Measurements from ENCODE around the gene SERPINA10.
"Not testable (repeated sequence)": the region's sequence is repeated elsewhere in the genome, so short reads cannot be mapped to it uniquely, and the experiment has no call there.

Gene SERPINA10

GRCh38 chr14:94282991-94283723, 9.9 kb downstream of the SERPINA10 start:
- Histone ChIP-seq H4K20me1 (ENCODE audit: insufficient read depth, low read length) (no peaks in the 10 kb centered on the region), H3K27ac (ENCODE audit: low read depth, low read length, poor library complexity, severe bottlenecking) (no peak overlapping the region), H3K9me3 (ENCODE audit: low read length) (no peaks in the 10 kb centered on the region), H3K27me3 (ENCODE audit: insufficient read depth, low read length) (no peaks in the 10 kb centered on the region), H3K79me2 (ENCODE audit: insufficient read depth, low read length) (no peaks in the 10 kb centered on the region), H3K9me2 (ENCODE audit: low read depth, low read length) (no peaks in the 10 kb centered on the region), H2AFZ (ENCODE audit: low read length) (no peak overlapping the region), H3K4me1 (ENCODE audit: insufficient read depth, low read length, severe bottlenecking) (no peaks in the 10 kb centered on the region), H3K36me3 (ENCODE audit: insufficient read depth, low read length) (no peaks in the 10 kb centered on the region), H3K4me2 (ENCODE audit: low read length) (no peak overlapping the region), H3K9ac (ENCODE audit: low read length) (no peak overlapping the region), H3K4me3 (ENCODE audit: low read depth, low read length, poor library complexity, severe bottlenecking) (no peak overlapping the region), H3F3A (ENCODE audit: insufficient read depth, low read length) (no peaks in the 10 kb centered on the region)
- TF ChIP-seq, protein P1, sequence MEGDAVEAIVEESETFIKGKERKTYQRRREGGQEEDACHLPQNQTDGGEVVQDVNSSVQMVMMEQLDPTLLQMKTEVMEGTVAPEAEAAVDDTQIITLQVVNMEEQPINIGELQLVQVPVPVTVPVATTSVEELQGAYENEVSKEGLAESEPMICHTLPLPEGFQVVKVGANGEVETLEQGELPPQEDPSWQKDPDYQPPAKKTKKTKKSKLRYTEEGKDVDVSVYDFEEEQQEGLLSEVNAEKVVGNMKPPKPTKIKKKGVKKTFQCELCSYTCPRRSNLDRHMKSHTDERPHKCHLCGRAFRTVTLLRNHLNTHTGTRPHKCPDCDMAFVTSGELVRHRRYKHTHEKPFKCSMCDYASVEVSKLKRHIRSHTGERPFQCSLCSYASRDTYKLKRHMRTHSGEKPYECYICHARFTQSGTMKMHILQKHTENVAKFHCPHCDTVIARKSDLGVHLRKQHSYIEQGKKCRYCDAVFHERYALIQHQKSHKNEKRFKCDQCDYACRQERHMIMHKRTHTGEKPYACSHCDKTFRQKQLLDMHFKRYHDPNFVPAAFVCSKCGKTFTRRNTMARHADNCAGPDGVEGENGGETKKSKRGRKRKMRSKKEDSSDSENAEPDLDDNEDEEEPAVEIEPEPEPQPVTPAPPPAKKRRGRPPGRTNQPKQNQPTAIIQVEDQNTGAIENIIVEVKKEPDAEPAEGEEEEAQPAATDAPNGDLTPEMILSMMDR (IDR thresholded peaks at IDR 0.05; ENCODE audit: low read length): no peak
- TF ChIP-seq EZH2 (IDR thresholded peaks at IDR 0.05; ENCODE audit: borderline replicate concordance, low read length): no peak

GRCh38 chr14:94278731-94279130, 14.3 kb downstream of the SERPINA10 start:
- H3K4me2 ChIP-seq (ENCODE audit: low read length): no peak overlapping the region
- no peak overlapping the region for H3K9ac ChIP-seq (ENCODE audit: low read length)
- H2AFZ ChIP-seq (ENCODE audit: low read length): no peak overlapping the region
- H3K9me3 ChIP-seq (ENCODE audit: low read length): no peaks in the 10 kb centered on the region
- H3K4me3 ChIP-seq (ENCODE audit: low read depth, low read length, poor library complexity, severe bottlenecking): no peak overlapping the region
- no peaks in the 10 kb centered on the region for H3K9me2 ChIP-seq (ENCODE audit: low read depth, low read length)
- no peaks in the 10 kb centered on the region for H3K27me3 ChIP-seq (ENCODE audit: insufficient read depth, low read length)
- TF ChIP-seq, protein P1 (IDR thresholded peaks at IDR 0.05; ENCODE audit: low read length): no peak
- no peak for TF ChIP-seq EZH2 (IDR thresholded peaks at IDR 0.05; ENCODE audit: borderline replicate concordance, low read length)
- no peaks in the 10 kb centered on the region for H3K4me1 ChIP-seq (ENCODE audit: insufficient read depth, low read length, severe bottlenecking)
- H3K79me2 ChIP-seq (ENCODE audit: insufficient read depth, low read length): no peaks in the 10 kb centered on the region
- H3F3A ChIP-seq (ENCODE audit: insufficient read depth, low read length): no peaks in the 10 kb centered on the region
- no peaks in the 10 kb centered on the region for H3K36me3 ChIP-seq (ENCODE audit: insufficient read depth, low read length)
- no peaks in the 10 kb centered on the region for H4K20me1 ChIP-seq (ENCODE audit: insufficient read depth, low read length)
- no peak overlapping the region for H3K27ac ChIP-seq (ENCODE audit: low read depth, low read length, poor library complexity, severe bottlenecking)

DNA sequence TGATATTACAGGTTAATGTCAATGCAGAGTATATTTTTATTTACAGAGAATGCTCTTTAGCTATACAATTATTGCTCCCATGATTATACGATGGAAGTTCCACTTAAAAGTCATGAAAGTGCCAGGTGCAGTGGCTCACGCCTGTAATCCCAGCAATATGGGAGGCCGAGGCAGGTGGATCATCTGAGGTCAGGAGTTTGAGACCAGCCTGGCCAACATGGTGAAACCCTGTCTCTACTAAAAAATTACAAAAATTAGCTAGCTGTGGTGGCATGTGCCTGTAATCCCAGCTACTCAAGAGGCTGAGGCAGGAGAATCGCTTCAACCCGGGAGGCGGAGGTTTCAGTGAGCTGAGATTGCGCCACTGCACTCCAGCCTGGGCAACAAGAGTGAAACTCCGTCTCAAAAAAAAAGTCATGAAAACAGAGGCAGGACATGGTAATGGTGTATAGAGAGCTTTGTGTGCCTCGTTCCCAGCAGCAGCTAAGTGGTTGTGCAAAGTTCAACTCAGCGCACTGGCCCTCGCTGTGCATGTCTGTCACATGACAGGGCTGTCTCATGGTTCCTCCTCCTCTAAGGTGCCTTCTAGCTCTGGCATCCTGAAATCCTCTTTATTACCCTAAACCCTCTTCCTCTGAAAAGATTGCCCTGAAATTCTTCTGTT, 16.0 kb downstream of the SERPINA10 start:
- H3K27ac ChIP-seq (ENCODE audit: low read depth, low read length, poor library complexity, severe bottlenecking); H3K9me2 ChIP-seq (ENCODE audit: low read depth, low read length); H3K36me3 ChIP-seq (ENCODE audit: insufficient read depth, low read length); H3K9ac ChIP-seq (ENCODE audit: low read length); H3K4me3 ChIP-seq (ENCODE audit: low read depth, low read length, poor library complexity, severe bottlenecking); H3K79me2 ChIP-seq (ENCODE audit: insufficient read depth, low read length); H3K27me3 ChIP-seq (ENCODE audit: insufficient read depth, low read length); H3F3A ChIP-seq (ENCODE audit: insufficient read depth, low read length); H4K20me1 ChIP-seq (ENCODE audit: insufficient read depth, low read length); H2AFZ ChIP-seq (ENCODE audit: low read length); H3K4me1 ChIP-seq (ENCODE audit: insufficient read depth, low read length, severe bottlenecking); H3K4me2 ChIP-seq (ENCODE audit: low read length); H3K9me3 ChIP-seq (ENCODE audit: low read length): not testable (repeated sequence)

Measured in OCI-LY1 (cell line).